Activated CD8-positive, alpha-beta memory T cell treated with anti-CD3 and anti-CD28 coated beads for 4 hours (primary cell): Measurements from ENCODE around the gene NMUR1.

Experiments
- DNase-seq, 2 donors: peaks; one replicate each; pipeline ENCODE4 v3.0.0-alpha.2; 2020; ENCODE audit warnings: low read depth in 2 of 2

The NMUR1 gene

GRCh38 chr2:231486851-231487596, 43.2 kb downstream of the NMUR1 start:
- no peak for DNase-seq

DNA sequence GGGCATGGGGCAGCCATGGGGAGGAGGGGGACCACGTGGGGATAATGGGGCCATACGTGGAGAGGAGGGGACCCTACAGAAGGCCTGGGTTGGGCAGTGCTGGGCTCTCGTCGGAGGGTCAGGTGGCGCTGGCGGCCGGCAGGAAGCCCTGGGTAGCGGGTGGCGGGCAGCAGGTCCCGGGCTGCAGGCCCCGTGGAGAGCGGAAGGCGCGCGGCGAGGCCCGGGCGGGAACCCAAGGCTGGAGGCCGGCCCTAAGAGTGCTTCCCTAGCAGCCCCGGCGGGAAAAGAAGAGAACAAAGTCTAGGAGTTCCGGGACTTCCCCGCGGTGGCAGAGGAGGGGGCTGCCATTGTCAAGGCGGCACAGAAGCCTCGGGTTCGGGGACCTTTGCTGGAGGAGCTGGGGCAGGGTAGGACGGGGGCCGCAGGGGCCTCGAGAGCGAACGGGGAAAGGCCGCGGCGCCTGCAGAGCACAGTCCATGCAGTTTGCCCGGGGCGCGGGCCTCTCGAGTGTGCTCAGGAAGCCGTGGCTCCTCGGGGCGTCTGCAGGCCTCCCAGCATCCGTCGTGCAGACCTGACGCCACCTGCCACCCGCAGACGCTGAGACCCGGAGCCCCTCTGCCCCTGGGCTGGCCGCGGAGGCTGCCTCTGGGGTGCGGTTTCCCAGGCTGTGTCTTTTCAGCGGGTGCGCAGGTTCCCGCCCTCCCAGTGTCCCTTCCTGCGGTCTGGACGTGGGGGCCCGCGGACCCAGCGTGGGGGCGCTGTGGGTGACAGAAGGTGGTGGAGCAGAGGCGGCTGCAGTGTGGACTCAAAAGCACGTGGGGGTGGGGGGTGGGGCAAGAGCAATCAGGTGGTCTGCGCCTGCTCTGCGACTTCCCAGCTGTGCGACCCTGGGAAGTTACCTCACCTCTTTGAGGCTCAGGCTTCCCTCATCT, 46.6 kb downstream of the NMUR1 start:
- no peak for DNase-seq

DNA sequence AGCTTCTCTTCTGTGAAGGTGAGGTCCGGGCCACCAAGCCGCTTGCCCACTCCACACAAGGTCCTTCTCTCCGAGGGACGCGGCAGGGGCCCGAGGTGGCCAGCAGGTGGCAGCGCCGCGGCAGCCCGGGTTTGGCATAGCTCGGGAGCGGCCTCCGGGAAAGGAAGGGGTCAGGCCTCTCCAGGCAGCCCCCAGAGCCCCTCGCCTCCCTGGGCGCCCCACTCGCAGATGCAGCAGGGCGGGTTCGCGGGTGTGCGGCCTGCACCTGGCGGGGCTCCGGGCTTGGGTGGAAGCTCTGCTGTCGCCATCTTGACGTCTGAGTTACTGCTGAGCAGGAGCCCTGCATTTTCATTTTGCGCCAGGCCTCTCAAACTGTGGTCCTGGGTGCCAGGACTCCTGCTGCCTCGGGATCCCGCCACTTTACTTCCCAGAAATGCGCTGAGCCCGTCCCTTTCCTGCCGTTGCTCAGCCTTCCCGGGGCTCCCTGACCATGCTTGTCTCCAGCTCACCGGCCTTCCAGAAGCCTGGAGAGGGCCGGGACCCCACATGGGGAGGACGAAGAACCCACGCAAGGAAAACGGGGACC, 47.3 kb downstream of the NMUR1 start:
- peak; percentile 43 to 48 for DNase-seq

- DNase-seq = no peak
Measured at GRCh38 chr2:231480781-231481180, 49.5 kb downstream of the NMUR1 start.

GRCh38 chr2:231479455-231479854, 50.8 kb downstream of the NMUR1 start:
- DNase-seq = no peak

GRCh38 chr2:231476920-231477319, 53.3 kb downstream of the NMUR1 start:
- no peak for DNase-seq

DNA sequence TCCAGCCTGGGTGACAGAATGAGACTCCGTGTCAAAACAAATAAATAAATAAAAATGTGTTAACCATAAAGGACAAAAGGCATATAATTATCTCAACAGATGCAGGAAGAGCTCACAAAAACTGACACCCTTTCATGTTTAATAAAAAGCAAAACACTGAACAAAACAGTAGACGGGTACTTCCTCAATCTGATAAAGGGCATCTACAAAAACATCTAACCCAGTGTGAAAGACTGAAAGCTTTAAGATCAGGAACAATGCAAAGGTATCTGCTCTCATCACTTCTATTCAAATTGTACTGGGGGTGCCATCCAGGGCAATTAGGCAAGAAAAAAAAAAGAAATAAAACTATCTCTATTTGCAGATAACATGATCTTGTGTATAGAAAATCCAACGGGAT, 54.3 kb downstream of the NMUR1 start:
- no peak for DNase-seq
